Psoas muscle (tissue), 8 donors: Measurements from ENCODE around the gene CCDC91. TPM values are rescaled to one million over a fixed set of nuclear protein-coding genes. Genes with fewer than 3 reads are reported as not detected.

Experiments
- ATAC-seq, 4 donors: fragments of 200-7000 bp; cut with Tn5 transposase; one replicate each; pipeline ENCODE4 v1.9.1; 2020; ENCODE audit warnings: moderate library complexity in 3 of 4, mild to moderate bottlenecking in 2 of 4
- DNase-seq, 2 donors: peaks; one replicate each; pipeline ENCODE4 v3.0.0-alpha.2; 2020
- H3K27ac ChIP-seq: fragments of 200-600 bp; one replicate; pipeline ENCODE4 v1.8.0; 2022
- H3K27me3 ChIP-seq, 3 donors: fragments of 200-600 bp in 1 of 3; one replicate each; pipeline versions ENCODE4 v1.6.1 to v1.8.0; 2013 to 2022; ENCODE audit warnings: low read length in 2 of 3, mild to moderate bottlenecking in 2 of 3, moderate library complexity in 1 of 3; ENCODE audit not compliant: insufficient read depth in 3 of 3
- H3K36me3 ChIP-seq, 2 donors: fragments of 200-600 bp in 1 of 2; one replicate each; pipeline versions ENCODE4 v1.6.1 to v1.8.0; 2013 to 2022; ENCODE audit warnings: low read depth in 1 of 2, mild to moderate bottlenecking in 1 of 2, moderate library complexity in 1 of 2; ENCODE audit not compliant: insufficient read depth in 1 of 2
- H3K4me1 ChIP-seq: fragments of 200-600 bp; one replicate; pipeline ENCODE4 v1.8.0; 2022
- H3K4me3 ChIP-seq: fragments of 200-600 bp; one replicate; pipeline ENCODE4 v1.8.0; 2022; ENCODE audit warnings: mild to moderate bottlenecking
- H3K9me3 ChIP-seq: fragments of 200-600 bp; one replicate; pipeline ENCODE4 v1.8.0; 2022
- WGBS, 3 donors: extraction: QIAGEN DNeasy Blood & Tissue Kit; methylation state at CpG; one replicate each; pipeline versions ENCODE4 v1.1.6 to v1.1.7; 2013; 5-methylcytosine and 5-hydroxymethylcytosine counted together
- intact Hi-C, 2 donors: fragments of 100-400 bp; cut with DNase I; formaldehyde crosslinking; loops; one replicate each; pipeline versions ENCODE4 v1.11.0 to v1.14.2; 2022
- polyA plus RNA-seq, 3 donors: library from polyadenylated mRNA; stranded (reverse); fragments of 200-250 nt; gene quantifications; one replicate each; pipeline ENCODE4 v1.2.3, GENCODE V29; 2013
- total RNA-seq, 4 donors: library from RNA; stranded (reverse); fragmentation: NEBNext Ultra II Directional in 2 of 4; extraction: Animal tissue kit (Norgen Biotek cat#: 25700) in 2 of 4; gene quantifications; one replicate each; pipeline versions ENCODE4 v1.2.1 to v1.2.4, GENCODE V29; 2021 to 2023
- TF ChIP-seq, protein P1 (sequence below): fragments of 200-600 bp; IDR thresholded peaks from one replicate; pipeline ENCODE4 v1.8.0; 2022; ENCODE audit warnings: antibody characterized with exemption
- donor health status: healthy with polysubstance abuse.
- donor health status: DM: no; HTN: no; CAD: no; lungs with moderate emphysema.
- donor health status: Bipolar disorder and iron deficiency.
- donor health status: healthy.
- donor health status: DM: yes; HTN: yes; CAD: no.
- donor health status: DM: no; HTN: no; CAD: no.
- donor health status: DM: no; HTN: no; CAD: no.
- donor health status: DM: yes; HTN: yes; CAD: no.

CCDC91 gene
- total and polyA plus RNA-seq, 7 donors, result 18.4 to 47.2 (median 36.2) TPM

DNA sequence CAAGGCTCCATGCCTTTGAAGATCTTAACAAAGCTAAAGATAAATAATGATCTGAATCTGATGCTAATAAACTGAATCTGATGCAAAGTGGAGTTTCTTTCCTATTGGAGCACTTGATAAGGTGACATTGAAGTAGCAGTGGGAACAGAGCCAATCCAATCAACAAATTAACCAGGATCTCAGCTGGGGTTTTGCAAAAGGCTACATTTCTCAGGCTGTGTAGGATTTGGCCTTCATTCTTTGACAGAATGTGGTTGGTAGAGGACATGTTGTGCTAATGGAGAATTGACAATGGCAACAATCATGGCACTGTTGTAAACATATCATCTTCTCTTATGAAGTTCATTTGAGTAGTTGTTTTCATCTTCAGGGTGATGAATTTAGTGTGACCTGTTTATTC, 164.9 kb downstream of the CCDC91 start:
- ATAC-seq (no peak), DNase-seq (no peak)
- H3K27ac ChIP-seq, result no peak overlapping the region
- H3K9me3 ChIP-seq, result no peaks in the 10 kb centered on the region
- H3K36me3 ChIP-seq, result no peaks in the 10 kb centered on the region
- peaks cover 5% of the 10 kb centered on the region for H3K4me1 ChIP-seq
- no peak overlapping the region for H3K4me3 ChIP-seq
- intact Hi-C loops, result no loop called here
- no peaks in the 10 kb centered on the region for H3K27me3 ChIP-seq
- TF ChIP-seq, protein P1, sequence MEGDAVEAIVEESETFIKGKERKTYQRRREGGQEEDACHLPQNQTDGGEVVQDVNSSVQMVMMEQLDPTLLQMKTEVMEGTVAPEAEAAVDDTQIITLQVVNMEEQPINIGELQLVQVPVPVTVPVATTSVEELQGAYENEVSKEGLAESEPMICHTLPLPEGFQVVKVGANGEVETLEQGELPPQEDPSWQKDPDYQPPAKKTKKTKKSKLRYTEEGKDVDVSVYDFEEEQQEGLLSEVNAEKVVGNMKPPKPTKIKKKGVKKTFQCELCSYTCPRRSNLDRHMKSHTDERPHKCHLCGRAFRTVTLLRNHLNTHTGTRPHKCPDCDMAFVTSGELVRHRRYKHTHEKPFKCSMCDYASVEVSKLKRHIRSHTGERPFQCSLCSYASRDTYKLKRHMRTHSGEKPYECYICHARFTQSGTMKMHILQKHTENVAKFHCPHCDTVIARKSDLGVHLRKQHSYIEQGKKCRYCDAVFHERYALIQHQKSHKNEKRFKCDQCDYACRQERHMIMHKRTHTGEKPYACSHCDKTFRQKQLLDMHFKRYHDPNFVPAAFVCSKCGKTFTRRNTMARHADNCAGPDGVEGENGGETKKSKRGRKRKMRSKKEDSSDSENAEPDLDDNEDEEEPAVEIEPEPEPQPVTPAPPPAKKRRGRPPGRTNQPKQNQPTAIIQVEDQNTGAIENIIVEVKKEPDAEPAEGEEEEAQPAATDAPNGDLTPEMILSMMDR, result no peak

DNA sequence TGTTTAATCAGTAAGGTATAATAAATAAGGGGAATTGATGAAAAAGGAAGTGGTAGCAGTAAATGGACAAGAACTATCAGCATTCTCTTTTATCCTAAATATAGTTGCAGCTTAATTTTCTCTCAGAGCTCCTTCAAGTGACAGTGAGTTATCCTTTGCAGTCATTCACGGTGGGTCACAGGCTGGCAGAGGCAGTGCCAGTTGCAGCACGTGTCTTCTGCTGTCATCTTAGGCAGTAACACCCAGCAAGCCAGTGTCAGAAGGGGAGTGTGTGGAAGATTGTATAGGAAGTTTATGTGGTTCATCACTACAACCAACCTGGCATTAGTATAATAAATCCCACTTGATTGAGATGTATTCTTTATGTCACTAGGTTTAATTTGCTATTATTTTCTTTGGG, 170.0 kb downstream of the CCDC91 start:
- intact Hi-C loops, result no loop called here
- H3K36me3 ChIP-seq, result no peaks in the 10 kb centered on the region
- WGBS, 3 donors, result 21 to 40% (median 31%) methylated on average over 2 of the region's 2 CpGs
- no peaks in the 10 kb centered on the region for H3K27me3 ChIP-seq
- H3K4me1 ChIP-seq, result no peaks in the 10 kb centered on the region
- no peaks in the 10 kb centered on the region for H3K9me3 ChIP-seq
- TF ChIP-seq, protein P1, result no peak
- H3K4me3 ChIP-seq, result no peak overlapping the region
- no peak for DNase-seq
- peak in 2 of 4 donors; percentile 40 to 62 for ATAC-seq
- H3K27ac ChIP-seq, result no peak overlapping the region

DNA sequence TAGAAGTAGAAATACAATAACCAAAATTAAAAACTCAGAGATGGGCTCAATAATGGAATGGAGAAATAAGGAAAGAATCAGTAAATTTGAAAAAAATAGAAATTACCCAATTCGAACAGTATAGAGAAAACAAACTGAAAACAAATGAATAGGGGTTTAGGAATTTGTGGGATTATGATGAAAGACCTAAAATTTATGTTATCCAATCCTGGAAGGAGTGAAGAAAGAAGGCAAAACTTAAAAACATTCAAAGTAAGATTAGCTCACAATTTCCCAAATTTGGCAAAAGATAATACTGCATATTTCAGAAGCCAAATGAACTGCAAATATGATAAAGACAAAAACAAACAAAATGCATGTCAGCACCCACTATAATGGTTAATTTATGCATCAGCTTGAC, 177.1 kb downstream of the CCDC91 start:
- H3K4me3 ChIP-seq, result no peak overlapping the region
- intact Hi-C loops, result no loop called here
- no peaks in the 10 kb centered on the region for H3K27me3 ChIP-seq
- TF ChIP-seq, protein P1, result no peak
- peaks cover 26% of the 10 kb centered on the region for H3K9me3 ChIP-seq
- H3K36me3 ChIP-seq, result no peaks in the 10 kb centered on the region
- DNase-seq, result no peak
- H3K4me1 ChIP-seq, result no peaks in the 10 kb centered on the region
- ATAC-seq, result no peak
- H3K27ac ChIP-seq, result no peak overlapping the region
- WGBS, 3 donors, result 94 to 100% (median 97%) methylated on average over 1 of the region's 1 CpG

DNA sequence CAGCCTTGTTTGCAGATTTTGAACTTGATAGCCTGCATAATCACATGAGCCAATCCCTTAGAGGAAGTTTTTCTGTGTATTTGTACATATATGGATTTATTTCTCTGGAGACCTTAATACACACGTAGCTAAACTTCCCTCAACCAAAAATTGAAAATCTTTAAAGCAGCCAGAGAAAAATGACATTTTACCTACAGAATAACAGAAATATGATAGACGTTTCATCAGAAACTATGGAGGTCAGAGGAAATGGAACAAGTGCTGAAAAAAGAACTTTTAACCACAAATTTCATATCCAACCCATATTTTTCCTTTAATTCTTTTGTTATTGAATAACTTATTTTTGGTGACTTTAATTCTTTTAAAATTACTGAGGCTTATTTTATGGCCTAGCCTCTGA, 177.7 kb downstream of the CCDC91 start:
- Histone ChIP-seq H3K4me3 (no peak overlapping the region), H3K36me3 (no peaks in the 10 kb centered on the region), H3K4me1 (no peaks in the 10 kb centered on the region), H3K27me3 (no peaks in the 10 kb centered on the region), H3K27ac (no peak overlapping the region), H3K9me3 (peaks cover 26% of the 10 kb centered on the region)
- DNase-seq (no peak), ATAC-seq (no peak)
- intact Hi-C loops, result no loop called here
- TF ChIP-seq, protein P1, result no peak
- 88 to 98% (median 94%) methylated on average over 2 of the region's 2 CpGs for WGBS, 3 donors

DNA sequence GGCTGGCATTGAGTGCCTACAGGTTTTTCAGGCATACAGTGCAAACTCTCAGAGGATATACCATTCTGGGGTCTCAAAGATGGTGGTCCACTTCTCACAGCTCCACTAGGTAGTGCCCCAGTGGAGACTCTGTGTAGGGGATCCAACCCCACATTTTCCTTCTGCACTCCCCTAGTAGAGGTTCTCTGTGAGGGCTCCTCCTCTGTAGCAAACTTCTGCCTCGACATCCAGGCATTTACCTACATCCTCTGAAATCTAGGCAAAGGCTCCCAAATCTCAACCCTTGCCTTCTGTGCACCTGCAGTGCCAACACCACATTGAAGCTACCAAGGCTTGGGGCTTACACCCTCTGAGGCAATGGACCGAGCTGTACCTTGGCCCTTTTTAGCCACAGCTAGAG, 179.2 kb downstream of the CCDC91 start:
- H3K27me3 ChIP-seq, result no peaks in the 10 kb centered on the region
- DNase-seq (no peak), ATAC-seq (no peak)
- no peaks in the 10 kb centered on the region for H3K36me3 ChIP-seq
- H3K4me1 ChIP-seq, result no peaks in the 10 kb centered on the region
- 92 to 97% (median 92%) methylated on average over 2 of the region's 2 CpGs for WGBS, 3 donors
- H3K9me3 ChIP-seq, result peaks cover 26% of the 10 kb centered on the region
- H3K27ac ChIP-seq, result no peak overlapping the region
- TF ChIP-seq, protein P1, result no peak
- intact Hi-C loops, result no loop called here
- H3K4me3 ChIP-seq, result no peak overlapping the region
